Endothelial cell of umbilical vein (primary cell): ENCODE data around the gene MPP3. TPM values are rescaled to one million over a fixed set of nuclear protein-coding genes. Genes with fewer than 3 reads are reported as not detected.

Experiments
- BruUV-seq: library from RNA; stranded (reverse); fragments of 400-500 nt; replicated peaks from 2 replicates; lab custom pipeline; 2021; lab: Mats Ljungman, UMichigan
- CTCF ChIA-PET: fragments of 300-600, 350-600 bp; sonication (Branson Sonifier 250); formaldehyde crosslinking; loops from one replicate; lab custom pipeline; 2021; ENCODE audit warnings: antibody characterized with exemption, inconsistent platforms; lab: Charles Lee
- POLR2A ChIA-PET: fragments of 300-600, 350-600 bp; sonication (Branson Sonifier 250); formaldehyde crosslinking; loops from one replicate; lab custom pipeline; 2021; ENCODE audit warnings: antibody characterized with exemption, inconsistent platforms; lab: Charles Lee
- DNase-seq: peaks from one replicate; pipeline ENCODE4 v3.0.0-alpha.2; 2011; ENCODE audit warnings: low read depth, low spot score
- FAIRE-seq: peaks from 2 replicates; lab custom pipeline; 2011; peaks lifted over from hg19 to GRCh38; lab: Jason Lieb, UNC
- H2AFZ ChIP-seq: 2 replicates; pipeline ENCODE4 v1.6.0; 2012; ENCODE audit warnings: low read depth, low read length, control low read depth, inconsistent platforms
- H3K27ac ChIP-seq: 2 replicates; pipeline ENCODE4 v1.5.1; 2011; ENCODE audit warnings: low read depth, mild to moderate bottlenecking, control low read depth, low read length, moderate library complexity; ENCODE audit not compliant: insufficient read depth
- H3K27me3 ChIP-seq, 2 experiments: 2 replicates each; pipeline versions ENCODE4 v1.6.0 to v1.6.1; 2011; ENCODE audit warnings: low read length in 2 of 2, mixed read lengths in 1 of 2; ENCODE audit not compliant: control insufficient read depth in 2 of 2, insufficient read depth in 2 of 2
- H3K36me3 ChIP-seq, 2 experiments: 2 replicates in 1 of 2; 3 replicates in 1 of 2; pipeline ENCODE4 v1.5.1; 2011; ENCODE audit warnings: low read length in 2 of 2, mild to moderate bottlenecking in 1 of 2, moderate library complexity in 1 of 2; ENCODE audit not compliant: control insufficient read depth in 2 of 2, insufficient read depth in 2 of 2; ENCODE audit errors: extremely low read depth in 1 of 2
- H3K4me1 ChIP-seq: 3 replicates; pipeline ENCODE4 v1.5.1; 2011; ENCODE audit warnings: mild to moderate bottlenecking, low read length; ENCODE audit not compliant: control insufficient read depth, insufficient read depth; ENCODE audit errors: extremely low read depth
- H3K4me2 ChIP-seq: 2 replicates; pipeline ENCODE4 v1.6.1; 2011; ENCODE audit warnings: low read length, control low read depth, mixed read lengths; ENCODE audit not compliant: insufficient read depth
- H3K4me3 ChIP-seq, 3 experiments: fragments of 200-600 bp in 1 of 3; sonication (generic), shearing (Covaris generic) in 1 of 3; replicated peaks in 1 of 3; 2 replicates each; pipeline ENCODE4 v1.5.1; 2011 to 2016; ENCODE audit warnings: control low read depth in 3 of 3, low read length in 3 of 3, mild to moderate bottlenecking in 2 of 3, inconsistent platforms in 1 of 3, low read depth in 1 of 3, moderate library complexity in 1 of 3; ENCODE audit not compliant: insufficient read depth in 1 of 3
- H3K79me2 ChIP-seq: 2 replicates; pipeline ENCODE4 v1.6.0; 2012; ENCODE audit warnings: low read length, inconsistent platforms; ENCODE audit not compliant: control insufficient read depth, insufficient read depth
- H3K9ac ChIP-seq: replicated peaks from 2 replicates; pipeline ENCODE3; 2011; ENCODE audit warnings: low read length, control low read depth; ENCODE audit not compliant: insufficient read depth; ENCODE audit errors: extremely low read depth
- H3K9me1 ChIP-seq: replicated peaks from 3 replicates; pipeline ENCODE4 v1.6.0; 2011; ENCODE audit warnings: mild to moderate bottlenecking, low read length; ENCODE audit not compliant: control insufficient read depth, insufficient read depth; ENCODE audit errors: extremely low read depth
- H3K9me3 ChIP-seq: replicated peaks from 2 replicates; pipeline ENCODE4 v1.5.1; 2012; ENCODE audit warnings: low read length, inconsistent platforms; ENCODE audit not compliant: control insufficient read depth, insufficient read depth
- H4K20me1 ChIP-seq: replicated peaks from 2 replicates; pipeline ENCODE3; 2011; ENCODE audit warnings: mild to moderate bottlenecking, low read length; ENCODE audit not compliant: control insufficient read depth, insufficient read depth; ENCODE audit errors: extremely low read depth
- CTCF ChIP-seq, 2 donors: IDR thresholded peaks; 1 replicate in 1 of 2; 2 replicates in 1 of 2; pipeline ENCODE4 v1.5.1; 2011; ENCODE audit warnings: low read length in 2 of 2, mild to moderate bottlenecking in 2 of 2, moderate library complexity in 2 of 2, control low read depth in 1 of 2, inconsistent platforms in 1 of 2, low read depth in 1 of 2; ENCODE audit not compliant: insufficient read depth in 1 of 2; ENCODE audit errors: extremely low read depth in 1 of 2
- EZH2 ChIP-seq: IDR thresholded peaks from 2 replicates; pipeline ENCODE4 v1.6.1; 2012; ENCODE audit warnings: borderline replicate concordance, low read depth, mild to moderate bottlenecking, moderate library complexity, low read length, inconsistent platforms; ENCODE audit not compliant: severe bottlenecking
- FOS ChIP-seq: IDR thresholded peaks from 2 replicates; pipeline ENCODE4 v1.6.1; 2011; ENCODE audit warnings: mild to moderate bottlenecking, low read length, moderate library complexity, borderline replicate concordance; ENCODE audit not compliant: insufficient read depth
- GATA2 ChIP-seq: IDR thresholded peaks from 2 replicates; pipeline ENCODE4 v1.7.0; 2011; ENCODE audit warnings: low read depth, mild to moderate bottlenecking, moderate library complexity, mixed read lengths, low read length; ENCODE audit not compliant: insufficient read length, insufficient read depth
- JUN ChIP-seq: IDR thresholded peaks from 2 replicates; pipeline ENCODE4 v1.6.1; 2011; ENCODE audit warnings: borderline replicate concordance, low read depth; ENCODE audit not compliant: insufficient read length, insufficient read depth
- MAX ChIP-seq: IDR thresholded peaks from 2 replicates; pipeline ENCODE4 v1.6.1; 2011; ENCODE audit not compliant: insufficient read depth, insufficient read length
- MYC ChIP-seq: IDR thresholded peaks from one replicate; pipeline ENCODE4 v1.6.1; 2011; ENCODE audit warnings: mild to moderate bottlenecking, low read depth, low read length
- POLR2A ChIP-seq: IDR thresholded peaks from 2 replicates; pipeline ENCODE4 v1.6.1; 2012; ENCODE audit warnings: low read depth, mild to moderate bottlenecking, control low read depth, low read length
- POLR2AphosphoS5 ChIP-seq: IDR thresholded peaks from 2 replicates; pipeline ENCODE4 v1.6.1; 2012; ENCODE audit warnings: low read depth, mild to moderate bottlenecking, control low read depth, low read length, moderate library complexity; ENCODE audit not compliant: insufficient read depth
- dilution Hi-C: fragments of 300-500 bp; cut with MboI; formaldehyde crosslinking; loops from one replicate; pipeline ENCODE4 v1.15.0; 2019; ENCODE audit warnings: low sequenced_read_pairs; ENCODE audit not compliant: extremely low pct_ligation_motif_present
- intact Hi-C: fragments of 100-400 bp; cut with micrococcal nuclease; formaldehyde crosslinking; loops from one replicate; pipeline ENCODE4 v1.10.0; 2022
- polyA plus RNA-seq, 4 experiments: library from polyadenylated mRNA; depleted of rRNA in 3 of 4; stranded (reverse) in 3 of 4; unstranded in 1 of 4; fragments of >200 nt; gene quantifications; 2 replicates each; pipeline versions ENCODE4 v1.2.1 to v1.2.3, GENCODE V29; 2011 to 2012; ENCODE audit warnings: missing spikeins in 1 of 4
- total RNA-seq: library from RNA; stranded (reverse); gene quantifications from 2 replicates; pipeline ENCODE4 v1.2.3, GENCODE V29; 2021

Gene MPP3
- total and polyA plus RNA-seq, 2 donors (not counting 3 experiments of a cell fraction or from before 2014, with no cell fraction given): 6.1 to 11.3 TPM

GRCh38 chr17:43757171-43757660, 75.7 kb downstream of the MPP3 start:
- Histone ChIP-seq H3K27me3 (peaks cover 8 to 17% of the 10 kb centered on the region in 2 experiments), H4K20me1 (no peaks in the 10 kb centered on the region), H3K36me3 (no peaks in the 10 kb centered on the region), H3K4me1 (peaks cover 3% of the 10 kb centered on the region), H3K79me2 (no peaks in the 10 kb centered on the region), H3K4me3 (no peak overlapping the region), H3K9me3 (no peaks in the 10 kb centered on the region), H3K4me2 (no peak overlapping the region), H2AFZ (no peak overlapping the region), H3K9ac (no peak overlapping the region), H3K9me1 (no peaks in the 10 kb centered on the region), H3K27ac (no peak overlapping the region)
- ChIA-PET CTCF (interaction anchor here (1.4 to 9.4 kb wide), 7 partner anchors 9 to 83 kb away, joined by 4 to 414 read pairs (median 14); no protein-coding TSS in a partner anchor), POLR2A (no interaction called here)
- intact Hi-C loops (no loop called here), dilution Hi-C loops (no loop called here)
- no peak for DNase-seq
- no peak for TF ChIP-seq POLR2AphosphoS5
- no peak for TF ChIP-seq JUN
- no peak for TF ChIP-seq CTCF (IDR thresholded peaks at IDR 0.05; ENCODE audit: extremely low read depth in 1 of 2, insufficient read depth in 1 of 2, low read depth in 1 of 2, low read length in 2 of 2)
- TF ChIP-seq GATA2: no peak
- no peak for TF ChIP-seq POLR2A
- no peak for TF ChIP-seq MYC
- no peak for TF ChIP-seq FOS
- TF ChIP-seq EZH2: no peak
- no peak for TF ChIP-seq MAX
- FAIRE-seq: no peak
- BruUV-seq: no TSS peak
